Stimulated activated CD8-positive, alpha-beta memory T cell treated with anti-CD3 and anti-CD28 coated beads, Interleukin-4, amount 100 ng/mL, for 1 hour (primary cell): ENCODE measurements around the gene THAP8.

ENCODE experiments used
- DNase-seq, 2 donors: peaks; one replicate each; pipeline ENCODE4 v3.0.0-alpha.2; 2020; ENCODE audit warnings: low read depth in 2 of 2, low spot score in 1 of 2

The THAP8 gene

DNA sequence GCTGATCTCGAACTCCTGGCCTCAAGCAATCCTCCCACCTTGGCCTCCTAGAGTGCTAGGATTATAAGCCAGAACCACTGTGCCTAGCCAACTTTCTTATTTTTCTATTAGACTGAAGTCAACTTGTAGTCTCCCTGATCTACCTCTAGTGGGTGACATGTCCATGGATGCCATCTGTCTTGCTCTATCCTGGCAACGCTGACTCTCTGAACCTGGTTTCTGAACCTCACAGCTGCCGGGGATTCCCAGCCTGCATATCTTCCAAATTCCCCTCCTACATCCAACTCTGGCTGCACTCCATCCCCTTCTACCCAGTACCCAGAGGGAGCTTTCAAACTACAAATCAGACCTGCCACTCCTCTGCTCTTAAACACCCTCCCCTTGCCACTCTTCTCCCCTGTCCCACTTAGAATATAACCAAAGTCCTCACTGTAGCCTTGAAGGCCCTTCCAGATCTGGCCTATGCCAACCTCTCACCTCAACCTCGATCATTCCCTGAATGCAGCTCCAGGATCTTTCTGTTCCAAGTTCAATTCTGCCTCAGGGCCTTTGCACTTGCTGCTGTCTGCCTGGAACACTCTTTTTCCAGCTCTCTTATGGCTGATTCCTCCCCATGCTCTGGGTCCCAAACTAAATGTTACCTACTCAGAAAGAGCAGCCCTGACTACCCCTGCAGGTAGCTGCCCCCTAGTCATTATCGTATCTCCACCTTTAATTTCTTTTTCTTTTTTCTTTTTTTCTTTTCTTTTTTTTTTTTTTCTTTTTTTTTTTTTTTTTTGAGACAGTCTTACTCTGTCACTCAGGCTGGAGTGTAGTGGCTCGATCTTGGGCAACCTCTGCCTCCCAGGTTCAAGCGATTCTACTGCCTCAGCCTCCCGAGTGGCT, 23.6 kb downstream of the THAP8 start:
- DNase-seq = no peak

DNA sequence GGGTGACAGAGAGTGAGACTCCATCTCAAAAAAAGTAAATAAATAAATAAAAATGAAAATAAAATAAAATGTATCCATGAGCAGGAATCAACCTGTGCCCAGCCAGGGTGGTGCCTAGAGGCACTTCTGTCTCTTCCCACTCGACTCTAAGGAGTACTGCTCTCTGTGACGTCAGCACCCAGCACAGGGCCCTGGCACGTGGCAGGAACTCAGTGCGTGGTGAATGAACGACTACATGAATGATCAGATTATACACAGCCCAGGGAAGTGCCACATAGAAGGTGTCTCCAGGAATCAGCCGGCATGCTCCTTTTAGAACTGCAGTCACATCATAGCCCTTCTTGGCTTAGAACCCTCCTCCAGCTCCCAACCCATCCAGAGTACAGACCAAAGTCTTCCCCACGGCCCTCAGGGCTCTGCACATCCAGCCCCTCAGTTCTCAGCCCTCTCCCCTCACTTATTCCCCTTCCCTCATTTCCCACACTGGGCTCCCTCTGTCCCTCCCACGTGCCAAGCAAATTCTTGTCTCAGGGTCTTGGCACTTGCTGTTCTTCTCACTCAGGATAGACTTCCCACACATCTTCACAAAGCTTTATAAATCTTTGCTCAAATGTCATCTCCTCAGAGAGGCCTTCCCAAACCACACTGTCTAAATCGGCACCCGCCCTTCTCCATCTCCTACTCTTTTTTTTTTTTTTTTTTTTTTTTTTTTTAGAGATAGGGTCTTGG, 25.6 kb downstream of the THAP8 start:
- DNase-seq = no peak

DNA sequence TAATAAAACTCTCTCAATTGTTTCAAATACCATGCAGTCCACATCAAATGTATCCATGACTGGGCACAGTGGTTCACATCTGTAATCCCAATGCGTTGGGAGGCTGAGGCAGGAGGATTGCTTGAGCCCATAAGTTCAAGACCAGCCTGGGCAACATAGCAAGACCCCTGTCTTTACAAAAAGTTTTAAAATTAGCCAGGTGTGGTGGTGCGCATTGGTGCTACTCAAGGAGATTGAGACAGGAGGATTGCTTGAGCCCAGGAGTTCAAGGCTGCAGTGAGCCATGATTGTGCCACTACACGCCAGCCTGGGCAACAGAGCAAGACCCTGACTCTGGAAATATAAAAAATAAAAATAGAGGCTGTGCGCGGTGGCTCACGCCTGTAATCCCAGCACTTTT, 26.4 kb downstream of the THAP8 start:
- no peak for DNase-seq

DNA sequence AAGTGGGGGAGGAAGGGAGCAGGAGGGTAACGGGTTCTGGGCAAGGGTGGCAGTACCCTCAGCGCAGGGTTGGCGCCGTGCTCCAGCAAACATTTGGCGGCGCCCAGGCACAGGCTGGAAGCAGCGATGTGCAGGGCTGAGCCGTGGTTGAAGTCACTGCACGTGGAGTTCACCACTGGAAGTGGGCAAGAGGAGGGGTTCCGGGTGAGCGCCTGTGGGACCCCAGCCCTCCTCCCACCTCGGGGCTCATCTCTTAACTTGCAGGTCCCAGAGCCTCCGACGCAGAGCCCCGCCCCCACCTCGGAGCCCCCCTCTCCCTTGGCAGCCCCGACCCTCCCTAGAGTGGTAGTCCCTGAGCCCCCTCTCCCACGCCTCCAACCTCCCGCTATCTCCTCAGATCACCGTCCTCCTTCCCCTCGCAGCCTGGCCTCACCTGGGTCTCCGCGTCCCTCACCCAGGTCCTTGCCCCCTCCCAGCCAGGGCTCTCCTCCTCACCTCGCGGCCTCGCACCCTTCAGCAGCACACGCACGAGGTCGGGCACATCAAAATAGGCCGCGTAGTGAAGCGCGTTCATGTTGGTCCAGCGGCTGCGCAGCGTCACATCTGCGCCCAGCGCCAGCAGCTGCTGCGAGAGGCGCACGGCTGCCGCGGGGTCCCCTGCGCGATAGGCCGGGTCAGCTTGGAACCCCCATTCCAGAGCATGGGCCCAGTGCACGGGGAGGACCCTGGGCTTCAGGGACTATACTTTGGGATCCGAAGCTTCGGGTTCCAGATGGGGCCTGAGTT, 27.8 kb downstream of the THAP8 start:
- DNase-seq = no peak

DNA sequence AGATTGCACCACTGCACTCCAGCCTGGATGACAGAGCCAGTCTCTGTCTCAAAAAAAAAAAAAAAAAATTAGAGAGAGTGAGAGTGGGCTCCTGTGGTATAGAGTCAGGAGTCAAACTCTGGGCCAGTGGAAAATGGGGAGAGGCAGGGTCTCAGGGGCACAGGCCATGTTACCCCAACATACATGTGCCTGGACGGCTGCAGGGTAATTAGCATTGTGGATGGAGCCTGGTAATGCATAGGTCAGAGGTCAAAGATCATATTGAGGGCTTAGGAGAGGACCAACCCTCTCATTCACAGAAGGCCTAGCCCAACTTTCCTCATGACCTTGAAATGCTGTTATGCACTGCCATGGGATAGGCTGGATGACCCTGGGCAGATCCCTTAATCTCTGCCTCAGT, 28.5 kb downstream of the THAP8 start:
- no peak for DNase-seq

DNA sequence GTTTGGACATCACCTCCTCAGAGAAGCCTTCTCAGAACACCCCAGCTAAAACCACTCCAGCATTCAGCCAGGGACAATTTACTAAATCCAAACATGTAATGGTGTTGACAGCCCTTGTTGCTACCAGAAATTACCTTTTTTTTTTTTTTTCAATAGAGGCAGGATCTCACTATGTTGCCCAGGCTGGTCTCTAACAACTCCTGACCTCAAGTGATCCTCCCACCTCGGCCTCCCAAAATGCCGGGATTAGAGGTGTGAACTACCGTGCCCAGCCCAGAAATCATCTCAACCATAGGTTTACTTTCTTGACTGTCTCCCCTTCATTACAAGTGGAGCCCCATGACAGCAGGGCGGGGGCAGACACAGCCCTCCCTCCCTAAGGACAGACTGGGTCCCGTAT, 30.7 kb downstream of the THAP8 start:
- DNase-seq = no peak

DNA sequence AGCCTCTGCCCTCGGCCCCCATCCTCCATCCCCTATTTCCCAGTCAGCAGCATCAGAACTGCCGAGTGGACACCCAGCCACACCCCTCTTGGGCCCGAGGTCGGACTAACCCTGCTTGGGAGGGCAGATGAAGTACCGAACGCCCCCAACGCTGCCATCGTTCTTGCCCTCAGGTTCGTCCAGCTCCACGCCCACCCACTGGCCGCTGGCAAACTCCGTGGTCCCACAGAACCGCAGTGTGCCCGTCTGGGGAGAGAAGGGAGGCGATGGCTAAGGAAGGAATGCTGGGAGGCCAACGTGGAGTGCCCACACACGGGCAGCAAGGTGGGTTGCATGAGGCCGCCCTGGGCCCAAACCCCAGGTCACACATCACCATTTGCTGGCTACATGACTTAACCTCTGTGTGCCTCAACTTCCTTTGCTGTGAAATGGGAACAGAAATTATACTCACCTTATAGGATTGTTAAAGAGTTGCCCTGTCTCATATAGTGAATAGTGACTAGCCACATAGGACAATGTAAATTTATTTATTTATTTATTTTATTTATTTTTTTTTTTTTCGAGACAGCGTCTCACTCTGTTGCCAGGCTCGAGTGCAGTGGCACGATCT, 34.9 kb downstream of the THAP8 start:
- DNase-seq = no peak

DNA sequence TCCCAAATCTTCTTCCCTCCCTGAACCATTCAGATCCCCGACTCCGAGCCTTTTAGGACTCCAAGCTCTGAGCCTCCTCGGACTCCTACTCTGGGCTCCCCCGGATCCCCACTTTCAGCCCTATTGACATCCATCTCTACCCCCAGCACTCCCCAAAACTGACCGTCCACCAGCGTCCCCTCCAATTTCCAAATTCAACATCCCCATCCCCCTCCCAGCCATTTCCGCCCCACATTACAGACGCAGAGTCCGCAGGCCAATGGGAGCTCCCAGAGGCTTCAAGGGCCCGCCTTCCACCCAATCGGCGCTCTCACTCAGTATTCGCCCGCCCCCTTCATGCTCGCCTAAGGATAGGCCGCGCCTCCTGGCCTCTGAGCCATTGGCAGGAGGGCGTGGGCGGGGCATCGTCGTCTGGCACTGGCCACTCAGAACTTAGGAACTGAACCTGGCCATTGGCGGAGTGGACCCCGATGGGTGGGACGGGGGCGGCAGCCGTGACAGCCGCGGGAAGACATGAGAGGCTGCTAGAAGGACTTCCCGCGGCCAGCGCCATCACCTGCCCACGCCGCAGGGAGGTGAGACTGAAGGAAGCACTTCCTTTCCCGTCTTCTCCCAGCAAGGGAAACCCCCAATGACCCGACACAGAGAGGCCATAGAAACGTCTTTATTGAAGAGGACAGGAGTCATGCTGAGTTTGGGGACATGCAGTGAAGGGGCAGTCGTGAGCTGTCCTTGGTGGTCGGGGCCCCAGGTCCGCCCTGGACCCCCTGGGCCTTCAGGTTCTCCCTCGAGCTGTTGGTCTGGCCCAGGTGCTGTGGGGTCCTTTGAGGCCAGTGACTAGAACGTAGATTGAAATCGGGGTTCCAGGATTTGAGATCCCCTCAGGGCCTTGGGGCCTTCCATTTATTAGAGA, 39.8 kb downstream of the THAP8 start, which contains the start of gene ALKBH6:
Gene ALKBH6 (minus strand): TSS at position 202 of the 913 bp plus-strand sequence. CDS start 816 bp downstream, outside the sequence.
- DNase-seq = peak; percentile 95 to 98

DNA sequence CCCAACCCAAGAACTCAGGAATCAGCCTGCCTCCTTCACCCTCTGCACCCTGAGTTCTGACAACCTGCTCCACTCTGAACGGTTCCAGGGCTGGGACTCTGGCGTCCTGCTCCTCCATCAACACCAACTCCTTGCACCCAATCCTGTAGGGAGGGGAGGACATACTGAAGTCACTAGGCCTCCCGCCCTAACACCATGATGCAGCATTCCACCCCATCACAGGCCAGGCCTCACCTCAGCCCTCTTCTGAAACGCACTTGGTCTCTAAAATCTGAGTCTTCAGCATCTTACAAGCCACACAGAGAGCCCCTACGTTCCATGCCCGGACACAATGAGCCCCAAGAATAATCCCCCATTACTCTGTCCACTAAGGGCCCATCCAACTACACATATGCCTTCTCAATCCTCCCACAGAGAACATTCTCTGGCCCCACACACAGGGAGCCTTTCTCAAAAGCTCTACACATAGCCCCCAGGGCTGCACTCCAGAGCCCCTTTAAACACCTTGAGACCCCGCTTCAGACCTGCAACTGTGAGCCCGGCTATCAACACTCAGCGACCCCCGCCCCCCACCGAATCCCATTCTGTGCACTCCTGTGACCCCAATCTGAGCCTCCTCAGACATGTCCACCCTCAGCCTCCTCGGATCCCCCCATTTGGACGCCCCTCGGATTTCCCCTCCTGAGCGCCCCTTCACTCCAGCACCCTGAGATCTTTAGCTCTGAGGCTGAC, 40.6 kb downstream of the THAP8 start:
- no peak for DNase-seq

DNA sequence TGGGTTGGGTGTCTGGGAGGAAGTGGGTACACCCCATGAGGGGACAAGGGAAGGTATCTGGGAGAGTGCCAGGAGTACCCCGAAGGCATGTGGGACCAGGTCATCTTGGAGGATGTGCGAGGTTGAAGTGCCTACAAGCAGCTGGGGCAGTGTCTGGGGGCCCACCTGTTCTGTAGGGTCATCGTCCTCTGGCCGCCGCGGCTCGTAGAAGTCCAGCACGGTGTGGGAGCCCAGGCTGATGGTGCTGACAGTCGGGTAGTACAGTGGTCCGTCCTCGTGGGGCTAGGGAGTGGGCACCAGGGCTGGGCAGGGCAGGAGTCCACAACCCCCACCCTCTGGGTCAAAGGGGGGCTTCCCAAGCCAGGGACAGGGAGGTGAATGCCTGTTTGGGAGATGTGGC, 43.7 kb downstream of the THAP8 start:
- DNase-seq = no peak

DNA sequence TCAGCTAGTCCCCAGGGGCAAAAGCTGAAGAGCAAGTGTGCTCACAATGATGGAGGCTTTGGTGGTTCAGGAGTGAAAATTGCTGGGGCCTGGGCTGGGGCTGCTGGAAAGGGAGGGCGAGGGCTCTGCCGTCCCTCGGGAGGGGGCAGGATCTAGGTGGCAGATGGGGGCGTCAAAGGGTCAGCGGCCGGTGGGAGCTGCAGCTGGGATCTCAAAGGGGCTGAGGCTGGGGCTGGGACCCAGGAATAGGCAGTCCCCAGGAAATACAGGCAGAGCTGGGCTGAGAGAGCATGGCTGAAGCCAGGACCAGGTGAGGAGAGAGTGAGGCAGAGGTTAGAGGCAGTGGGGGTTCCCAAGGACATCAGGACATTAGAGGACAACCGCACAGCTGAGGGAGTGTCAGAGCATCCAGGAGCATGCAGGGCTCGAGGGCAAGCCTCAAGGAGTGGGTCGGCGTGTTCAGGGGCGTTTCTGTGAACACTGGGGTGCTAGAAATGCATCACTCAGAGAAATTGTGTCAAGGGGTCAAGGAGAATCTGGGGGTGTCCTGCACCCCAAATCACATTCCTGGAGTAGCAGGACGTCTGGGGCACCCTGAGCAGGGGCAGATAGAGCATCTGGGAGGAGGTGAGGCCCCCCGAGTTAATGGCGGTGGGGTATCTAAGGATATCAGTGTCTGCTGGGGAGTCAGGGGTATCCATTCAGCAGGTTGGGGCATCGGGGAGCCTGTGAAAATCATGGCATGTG, 44.3 kb downstream of the THAP8 start:
- no peak for DNase-seq

DNA sequence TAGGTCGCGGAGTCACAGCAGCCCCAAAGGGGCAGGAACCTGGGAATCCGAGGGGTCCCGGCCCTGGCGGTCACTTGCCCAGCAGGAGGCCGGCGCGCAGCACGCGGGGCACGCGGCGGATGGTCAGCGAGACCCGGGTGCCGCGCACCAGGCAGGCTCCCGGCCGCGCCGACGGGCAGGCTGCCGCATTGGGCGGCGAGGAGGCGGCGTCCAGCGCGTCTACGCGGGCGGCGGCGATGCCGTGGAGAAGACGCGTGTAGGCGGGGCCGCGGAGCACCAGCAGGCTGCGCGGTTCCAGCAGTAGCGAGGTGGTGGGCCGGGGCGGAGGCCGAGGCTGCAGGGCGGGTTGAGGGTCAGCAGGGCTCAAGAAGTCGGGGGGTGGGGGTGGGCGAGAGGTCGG, 44.9 kb downstream of the THAP8 start:
- no peak for DNase-seq

DNA sequence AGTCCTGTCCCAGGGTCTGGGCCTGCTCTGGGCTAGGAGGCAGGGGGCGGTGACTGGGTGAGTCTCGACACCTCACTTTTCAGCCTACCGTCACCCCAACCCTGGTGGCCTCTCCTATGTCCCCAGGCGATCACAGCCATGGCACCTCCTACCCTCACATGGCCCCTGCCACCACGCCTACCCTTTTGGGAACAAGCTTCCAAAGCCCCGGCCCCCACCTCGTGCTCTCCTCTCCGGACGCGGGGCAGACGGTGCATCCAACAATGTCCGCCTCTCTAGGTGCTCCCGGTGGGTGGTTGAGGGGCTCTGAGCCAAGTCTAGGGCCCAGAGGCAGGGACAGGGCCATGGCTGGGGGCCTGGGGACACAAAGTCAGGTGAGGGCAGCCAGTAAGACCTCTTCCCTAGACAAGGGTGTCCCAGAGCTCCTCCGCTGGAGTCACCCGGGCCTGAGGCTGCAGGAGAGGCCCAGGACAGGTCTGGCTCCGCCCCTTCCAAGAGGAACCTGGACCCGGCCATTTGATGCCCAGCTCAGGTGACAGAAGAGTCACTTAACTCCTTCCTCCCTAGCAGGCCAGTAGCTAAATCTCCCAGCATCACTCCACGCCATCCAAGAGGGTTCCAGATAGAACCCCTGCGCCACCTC, 45.6 kb downstream of the THAP8 start, which contains the start of gene SYNE4:
Gene SYNE4 (minus strand): TSS at position 478 of the 643 bp plus-strand sequence. CDS start 132 bp downstream, at position 346.
- no peak for DNase-seq

DNA sequence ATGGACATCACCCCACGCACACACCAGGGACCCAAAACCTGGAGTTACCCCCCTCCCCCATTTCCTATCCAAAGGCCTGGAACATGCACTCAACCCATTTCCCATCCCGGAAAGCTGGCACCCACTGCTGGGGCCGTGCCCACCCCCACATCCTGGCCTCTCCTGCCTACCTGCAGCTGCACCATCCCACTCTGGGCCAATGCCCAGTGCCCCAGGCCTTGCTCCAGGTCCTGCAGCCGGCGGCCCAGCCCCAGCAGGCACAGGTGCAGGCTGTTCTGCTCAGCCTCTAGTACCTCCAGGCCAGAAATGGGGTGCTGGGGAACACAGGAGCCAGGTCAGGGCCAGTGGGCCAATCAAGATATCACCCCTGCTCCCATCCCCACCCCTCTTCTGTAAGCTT, 47.1 kb downstream of the THAP8 start:
- no peak for DNase-seq

DNA sequence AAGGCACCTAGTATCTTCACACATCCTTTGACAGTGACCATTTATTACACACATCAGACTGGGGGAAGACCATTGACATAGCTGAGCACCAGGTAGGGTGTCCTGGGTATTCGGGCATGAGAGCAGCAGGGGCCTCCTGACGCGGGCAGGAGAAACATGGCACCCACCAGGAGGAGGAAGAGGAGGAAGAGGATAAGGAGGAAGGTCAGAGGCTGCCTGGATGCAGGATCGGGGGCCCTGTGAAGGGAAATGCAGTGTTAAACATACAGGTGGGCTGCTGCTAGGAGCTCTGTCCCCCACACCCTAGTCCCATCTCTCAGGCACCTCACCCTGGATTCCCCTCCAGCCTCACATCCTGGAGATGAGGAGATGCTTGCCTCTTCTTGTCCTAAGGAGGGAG, 50.8 kb downstream of the THAP8 start:
- no peak for DNase-seq

DNA sequence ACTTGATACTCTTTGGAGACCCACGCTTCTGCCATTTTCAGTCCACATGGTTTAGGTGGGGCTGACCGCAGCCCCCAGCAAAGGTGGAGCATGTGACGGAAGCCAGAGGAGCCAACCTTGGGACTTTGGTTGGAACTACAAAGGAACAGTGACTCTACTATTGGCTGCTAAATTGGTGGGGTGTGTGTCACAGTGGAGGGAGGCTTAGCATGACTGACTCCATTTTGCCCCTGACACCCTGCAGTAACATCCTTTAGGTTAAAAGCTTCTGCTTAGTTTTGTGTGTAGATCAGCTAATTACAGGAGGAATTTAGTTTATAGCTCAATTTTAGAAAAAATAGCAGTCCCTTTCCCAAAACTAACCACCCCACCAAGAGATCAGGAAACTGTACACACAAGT, 52.5 kb downstream of the THAP8 start:
- no peak for DNase-seq

DNA sequence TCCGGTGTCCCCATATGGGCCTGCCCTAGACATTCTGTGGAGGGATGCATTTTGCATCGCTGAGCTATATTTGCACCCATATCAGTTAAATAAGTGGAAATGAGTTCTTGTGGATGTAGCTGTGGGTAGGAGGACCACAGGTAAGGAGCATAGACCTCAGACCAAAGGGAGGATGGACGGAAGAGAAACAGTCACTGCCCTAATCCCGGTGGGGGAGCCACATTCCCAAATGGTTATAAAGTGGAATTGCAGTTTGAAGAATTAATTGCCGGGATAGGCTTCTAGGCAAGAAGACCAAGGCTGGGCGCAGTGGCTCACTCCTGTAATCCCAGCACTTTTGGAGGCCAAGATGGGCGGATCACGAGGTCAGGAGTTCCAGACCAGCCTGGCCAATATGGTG, 57.3 kb downstream of the THAP8 start:
- DNase-seq = no peak
